Breast epithelium (tissue), 3 donors: Measurements from ENCODE around the gene KIAA0753.

Source experiments
- CTCF ChIP-seq, 3 donors: fragments of 450-650 bp; IDR thresholded peaks; one replicate each; pipeline ENCODE4 v1.5.1; 2016 to 2017; ENCODE audit warnings: antibody characterized with exemption in 3 of 3, mild to moderate bottlenecking in 3 of 3, moderate library complexity in 3 of 3
- POLR2A ChIP-seq: fragments of 450-650 bp; IDR thresholded peaks from one replicate; pipeline ENCODE4 v1.6.1; 2016; ENCODE audit warnings: antibody characterized with exemption, mild to moderate bottlenecking, moderate library complexity
- POLR2AphosphoS5 ChIP-seq, 3 donors: sonication (generic); formaldehyde crosslinking; IDR thresholded peaks; one replicate each; pipeline ENCODE4 v1.6.1; 2017; ENCODE audit warnings: antibody characterized with exemption in 3 of 3

GRCh38 chr17:6627019-6627418, 13.5 kb downstream of the KIAA0753 start:
- no peak for TF ChIP-seq POLR2AphosphoS5 (IDR thresholded peaks at IDR 0.05)
- no peak for TF ChIP-seq CTCF (IDR thresholded peaks at IDR 0.05)
- no peak for TF ChIP-seq POLR2A
